A549 (cell line): ENCODE measurements around the gene LRP4. TPM values are rescaled to one million over a fixed set of nuclear protein-coding genes. Genes with fewer than 3 reads are reported as not detected.

ENCODE experiments used
- ATAC-seq, 2 experiments: fragments of 200-7000 bp in 1 of 2; fragments of >200 bp in 1 of 2; cut with Nextera tagmentation in 1 of 2; cut with Tn5 transposase in 1 of 2; 3 replicates each; pipeline versions ENCODE4 v1.8.0 to v1.9.1; 2018 to 2020; ENCODE audit warnings: mild to moderate bottlenecking in 1 of 2, moderate library complexity in 1 of 2
- CTCF ChIA-PET: fragments of 300-600 bp; sonication (Branson Sonifier 250); formaldehyde crosslinking; extraction: SDS; loops from one replicate; lab custom pipeline; 2021; ENCODE audit warnings: antibody characterized with exemption, inconsistent platforms; lab: Yijun Ruan, JAX
- POLR2A ChIA-PET: fragments of 350-600 bp; formaldehyde crosslinking; extraction: SDS; loops from one replicate; lab custom pipeline; 2021; ENCODE audit warnings: antibody characterized with exemption, inconsistent platforms; lab: Yijun Ruan, JAX
- DNase-seq, 2 experiments: peaks; one replicate each; pipeline versions ENCODE4 v3.0.0 to v3.0.0-alpha.2; 2011 to 2016; ENCODE audit warnings: low read depth in 1 of 2, low spot score in 1 of 2
- FAIRE-seq: peaks from 2 replicates; lab custom pipeline; 2011; peaks lifted over from hg19 to GRCh38; lab: Jason Lieb, UNC
- H3K27ac ChIP-seq, 2 experiments: fragments of >200 bp; sonication (Bioruptor Twin); formaldehyde crosslinking; 3 replicates each; pipeline ENCODE4 v1.5.1; 2016 to 2017
- H3K4me1 ChIP-seq: fragments of >200 bp; sonication (Bioruptor Twin); formaldehyde crosslinking; 3 replicates; pipeline ENCODE4 v1.6.1; 2016
- H3K4me2 ChIP-seq: fragments of >200 bp; sonication (Bioruptor Twin); formaldehyde crosslinking; 3 replicates; pipeline ENCODE4 v1.6.1; 2016
- H3K4me3 ChIP-seq: fragments of >200 bp; sonication (Bioruptor Twin); formaldehyde crosslinking; 3 replicates; pipeline ENCODE4 v1.5.1; 2016
- H3K9me3 ChIP-seq: fragments of >200 bp; sonication (Bioruptor Twin); formaldehyde crosslinking; 3 replicates; pipeline ENCODE4 v1.6.1; 2016
- CTCF ChIP-seq: fragments of >200 bp; sonication (Bioruptor Twin); formaldehyde crosslinking; IDR thresholded peaks from 3 replicates; pipeline ENCODE4 v1.5.1; 2016
- JUN ChIP-seq, 2 experiments: fragments of >200 bp; sonication (Bioruptor Twin); formaldehyde crosslinking; IDR thresholded peaks; 2 replicates in 1 of 2; 3 replicates in 1 of 2; pipeline ENCODE4 v1.6.1; 2016 to 2017
- RAD21 ChIP-seq, 2 experiments: fragments of >200 bp in 1 of 2; sonication (Bioruptor Twin) in 1 of 2; formaldehyde crosslinking in 1 of 2; IDR thresholded peaks in 1 of 2; conservative IDR thresholded peaks in 1 of 2; 2 replicates in 1 of 2; 3 replicates in 1 of 2; pipeline ENCODE4 v1.6.1; 2012 to 2018; ENCODE audit warnings: inconsistent platforms in 1 of 2
- SMC3 ChIP-seq: fragments of >200 bp; sonication (Bioruptor Twin); formaldehyde crosslinking; IDR thresholded peaks from 3 replicates; pipeline ENCODE4 v1.6.1; 2018; ENCODE audit warnings: inconsistent platforms
- WGBS: methylation state at CpG from one replicate; pipeline ENCODE4 v1.1.6; 2017; ENCODE audit errors: missing lambda C conversion rate; 5-methylcytosine and 5-hydroxymethylcytosine counted together
- polyA plus RNA-seq, 4 experiments: library from polyadenylated mRNA; depleted of rRNA in 3 of 4; stranded (reverse); fragments of >200 nt; fragmentation: RNase III in 1 of 4; extraction: RNeasy Plus Mini Kit Qiagen cat#74134 plus additional on column Dnase treatment in 1 of 4; gene quantifications; 2 replicates in 3 of 4; 3 replicates in 1 of 4; pipeline ENCODE4 v1.2.3, GENCODE V29; 2011 to 2017

Gene LRP4
- polyA plus RNA-seq, 2 of the 4 experiments (the other 2 are of a cell fraction): 4.0 to 6.4 TPM

GRCh38 chr11:46808799-46809431 is 109.4 kb downstream of the LRP4 start:
- ChIA-PET CTCF (interaction anchor here (0.7 to 2.7 kb wide), 14 partner anchors 10 to 265 kb away, joined by 3 to 14 read pairs (median 3); no protein-coding TSS in a partner anchor), POLR2A (interaction anchor here (0.6 kb wide), 1 partner anchor 426 kb away, joined by 3 read pairs; no protein-coding TSS in a partner anchor)
- FAIRE-seq (peak; percentile 72), DNase-seq (peak; percentile 31 to 69), ATAC-seq (peak; percentile 94 to 95)
- H3K4me1 ChIP-seq: peaks cover 7% of the 10 kb centered on the region; the same call in 1 of the 3 replicates
- WGBS: 21% methylated on average over 3 of the region's 3 CpGs
- H3K4me2 ChIP-seq: no peak overlapping the region
- no peak overlapping the region for H3K27ac ChIP-seq
- H3K4me3 ChIP-seq: no peak overlapping the region
- H3K9me3 ChIP-seq: no peaks in the 10 kb centered on the region
- peak; percentile 59 to 66; a peak in 4 of 5 replicates for TF ChIP-seq RAD21 (conservative IDR thresholded peaks at IDR 0.05 in 1 of 2, IDR thresholded peaks at IDR 0.05 in 1 of 2)
- TF ChIP-seq SMC3: peak; percentile 45; the same call in 2 of the 3 replicates
- TF ChIP-seq JUN (IDR thresholded peaks at IDR 0.05): no peak
- peak; percentile 67 for TF ChIP-seq CTCF

Other genes starting within 250 kb of the LRP4 start
- gene ARHGAP1, start 217.9 kb downstream of the LRP4 start, polyA plus RNA-seq (2011; rRNA removed): 17.2 and 33.4 TPM in 2 replicates
- gene ARHGAP1, start 217.9 kb downstream of the LRP4 start, polyA plus RNA-seq (2017; fragmentation: RNase III; extraction: RNeasy Plus Mini Kit Qiagen cat#74134 plus additional on column Dnase treatment): 34.8 to 35.9 TPM (median 35.2 TPM) in 3 replicates
- gene ZNF408, start 217.5 kb downstream of the LRP4 start, polyA plus RNA-seq (2011; rRNA removed): 6.7 TPM in 2 replicates
- gene ZNF408, start 217.5 kb downstream of the LRP4 start, polyA plus RNA-seq (2017; fragmentation: RNase III; extraction: RNeasy Plus Mini Kit Qiagen cat#74134 plus additional on column Dnase treatment): 14.0 to 16.7 TPM (median 16.5 TPM) in 3 replicates
- 3.8 and 4.2 TPM in 2 replicates for gene F2, start 199.3 kb downstream of the LRP4 start, polyA plus RNA-seq (2011; rRNA removed)
- gene F2, start 199.3 kb downstream of the LRP4 start, polyA plus RNA-seq (2017; fragmentation: RNase III; extraction: RNeasy Plus Mini Kit Qiagen cat#74134 plus additional on column Dnase treatment): 1.5 to 3.0 TPM (median 2.5 TPM) in 3 replicates
- 173 TPM in 2 replicates for gene CKAP5, start 72.3 kb downstream of the LRP4 start, polyA plus RNA-seq (2011; rRNA removed)
- 66.3 to 85.6 TPM (median 69.4 TPM) in 3 replicates for gene CKAP5, start 72.3 kb downstream of the LRP4 start, polyA plus RNA-seq (2017; fragmentation: RNase III; extraction: RNeasy Plus Mini Kit Qiagen cat#74134 plus additional on column Dnase treatment)
- gene CSTPP1, start 18.2 kb upstream of the LRP4 start, polyA plus RNA-seq (2011; rRNA removed): 34.5 and 40.6 TPM in 2 replicates
- gene CSTPP1, start 18.2 kb upstream of the LRP4 start, polyA plus RNA-seq (2017; fragmentation: RNase III; extraction: RNeasy Plus Mini Kit Qiagen cat#74134 plus additional on column Dnase treatment): 30.5 to 31.7 TPM (median 31.5 TPM) in 3 replicates